Ishikawa (cell line): Measurements from ENCODE around the gene HNRNPA1.

ENCODE experiments used
- CEBPB ChIP-seq: IDR thresholded peaks from 2 replicates; pipeline ENCODE4 v1.6.1; 2012
- EP300 ChIP-seq: IDR thresholded peaks from 2 replicates; pipeline ENCODE4 v1.6.1; 2012; ENCODE audit warnings: borderline replicate concordance
- FOXM1 ChIP-seq: IDR thresholded peaks from 2 replicates; pipeline ENCODE4 v1.6.1; 2012; ENCODE audit warnings: low read depth, borderline replicate concordance
- NFIC ChIP-seq: IDR thresholded peaks from 2 replicates; pipeline ENCODE4 v1.6.1; 2012
- YY1 ChIP-seq: IDR thresholded peaks from 2 replicates; pipeline ENCODE4 v1.6.1; 2012; ENCODE audit warnings: low read depth
- TF ChIP-seq, protein P1 (sequence below): IDR thresholded peaks from 2 replicates; pipeline ENCODE4 v1.6.1; 2012

DNA sequence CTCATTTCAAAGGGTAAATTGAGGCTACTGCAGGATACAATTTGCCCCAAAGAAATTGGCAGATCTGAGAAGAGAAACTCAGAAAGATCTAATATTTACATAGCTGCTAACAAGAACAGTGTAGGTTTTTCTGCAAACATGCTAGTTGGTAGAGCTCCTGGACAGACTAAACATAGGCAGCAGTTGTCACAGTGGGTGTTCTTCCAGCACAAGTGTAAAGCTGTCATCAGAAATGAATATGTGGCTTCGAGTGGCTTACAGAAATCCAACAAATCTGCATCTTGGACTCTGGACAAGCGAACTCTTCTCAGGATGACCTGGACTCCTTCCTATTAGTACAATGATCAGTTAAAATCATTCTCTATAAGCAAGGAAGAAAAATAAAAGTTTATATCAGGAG lies 6.5 kb upstream of the HNRNPA1 start:
- TF ChIP-seq NFIC: no peak
- no peak for TF ChIP-seq FOXM1
- TF ChIP-seq, protein P1, sequence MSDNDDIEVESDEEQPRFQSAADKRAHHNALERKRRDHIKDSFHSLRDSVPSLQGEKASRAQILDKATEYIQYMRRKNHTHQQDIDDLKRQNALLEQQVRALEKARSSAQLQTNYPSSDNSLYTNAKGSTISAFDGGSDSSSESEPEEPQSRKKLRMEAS: no peak
- no peak for TF ChIP-seq EP300
- no peak for TF ChIP-seq YY1
- no peak for TF ChIP-seq CEBPB
